ENCODE measurements around the gene EXOSC10. TPM values are rescaled to one million over a fixed set of nuclear protein-coding genes. Genes with fewer than 3 reads are reported as not detected.

The EXOSC10 gene
- polyA plus RNA-seq, 1 donor from 2014 or later, result 115 TPM

DNA sequence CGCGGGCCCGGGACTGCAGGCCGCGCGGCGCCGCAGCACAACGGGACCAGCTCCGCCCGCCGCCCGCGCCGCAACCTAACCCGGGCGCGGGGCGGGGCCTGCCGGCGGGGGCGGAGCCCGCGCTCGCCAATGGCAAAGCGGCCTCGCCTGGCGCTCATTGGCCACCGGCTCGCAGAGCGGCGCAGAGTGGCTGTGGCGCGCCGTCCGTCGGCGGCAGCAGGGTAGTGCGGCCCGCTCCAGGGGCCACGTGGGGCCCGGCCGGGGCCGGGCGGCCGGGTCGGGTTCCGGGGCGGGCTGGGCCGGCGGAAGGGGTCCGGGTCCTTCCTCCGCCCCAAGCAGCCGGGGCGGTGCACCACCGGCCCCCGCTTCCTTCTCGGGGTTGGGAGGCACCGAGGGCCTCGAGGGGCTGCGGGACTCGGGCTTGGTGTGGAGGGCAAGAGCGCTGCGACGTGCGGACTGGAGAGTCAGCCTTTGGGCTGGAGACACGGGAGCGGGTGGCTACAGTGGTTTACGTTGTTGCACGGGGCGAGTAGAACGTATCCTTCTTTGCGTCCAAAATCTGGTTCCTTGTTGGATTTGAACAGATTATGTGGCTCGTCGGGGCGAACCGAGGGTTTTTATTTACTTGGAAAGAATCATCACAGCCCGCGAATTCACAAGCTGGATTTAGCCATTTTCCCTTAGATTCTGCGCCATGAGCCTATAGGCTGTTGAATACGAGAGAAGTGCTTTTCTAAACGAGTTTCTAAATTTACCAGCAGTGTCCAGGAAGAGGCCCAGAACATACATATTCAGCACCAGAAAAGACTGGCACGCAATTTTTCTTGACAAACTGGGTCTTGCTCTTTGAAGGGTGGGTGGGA lies 39.5 kb downstream of the EXOSC10 start, which contains the start of gene SRM:
Gene SRM (minus strand): TSS at position 51 of the 863 bp plus-strand sequence. CDS start 75 bp downstream, outside the sequence.
- no peaks in the 10 kb centered on the region for H3K9me3 ChIP-seq (ENCODE audit: low read length)

DNA sequence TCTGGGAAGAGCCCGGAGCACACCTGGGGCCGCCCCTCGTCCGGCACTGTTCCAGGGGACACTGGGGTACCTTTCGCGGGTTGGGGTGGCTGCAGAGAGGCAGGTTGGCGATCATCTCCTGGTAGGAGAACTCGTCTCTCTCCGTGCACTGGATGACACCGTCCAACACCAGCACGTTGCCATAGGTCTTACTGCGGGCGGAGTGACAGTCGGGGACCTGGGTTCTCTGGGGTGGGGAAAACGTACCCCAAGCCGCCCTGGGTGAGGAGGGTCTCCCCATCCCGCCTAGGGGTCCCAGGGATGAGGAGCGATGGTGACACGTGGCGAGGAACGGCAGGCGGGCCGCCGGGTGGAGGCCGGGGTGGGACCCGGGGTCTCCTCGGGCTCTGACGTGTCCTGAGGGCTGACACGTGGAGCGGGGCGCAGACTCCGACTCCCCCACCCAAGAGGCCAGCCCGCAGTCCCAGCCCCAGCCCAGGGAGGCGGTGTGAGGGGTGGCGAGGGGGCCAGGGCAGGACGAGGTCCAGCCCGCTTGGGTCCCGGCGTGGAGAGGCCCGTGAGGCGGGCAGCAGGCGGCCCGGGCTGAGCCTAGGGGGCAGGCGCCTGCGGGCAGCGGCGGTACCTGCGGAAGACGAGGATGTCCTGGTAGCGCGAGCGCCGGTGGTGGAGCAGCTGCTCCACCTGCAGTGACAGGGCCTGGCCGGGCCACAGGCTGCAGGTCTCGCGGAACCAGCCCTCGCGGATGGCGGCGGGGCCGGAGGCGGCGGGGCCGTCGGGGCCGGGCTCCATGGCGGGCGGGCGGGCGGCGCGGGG lies 40.3 kb downstream of the EXOSC10 start:
- H3K9ac ChIP-seq (ENCODE audit: low read length), result peak overlapping the region; percentile 74
- H3K9me3 ChIP-seq (ENCODE audit: low read length), result no peaks in the 10 kb centered on the region
- no peaks in the 10 kb centered on the region for H4K20me1 ChIP-seq (ENCODE audit: insufficient read depth)
- no peaks in the 10 kb centered on the region for H3K27me3 ChIP-seq (ENCODE audit: insufficient read depth, low read depth, low read length)
- peaks cover 4% of the 10 kb centered on the region for H3K36me3 ChIP-seq (ENCODE audit: insufficient read depth, low read length)
- peak overlapping the region; percentile 85 for H3K4me3 ChIP-seq (ENCODE audit: low read length)
- H3K79me2 ChIP-seq (replicated peaks; ENCODE audit: insufficient read depth, low read length), result peaks cover 7% of the 10 kb centered on the region
- H3K9me2 ChIP-seq (ENCODE audit: insufficient read depth, low read length), result no peaks in the 10 kb centered on the region
- H2AFZ ChIP-seq (ENCODE audit: low read depth, low read length), result peak overlapping the region; percentile 37
- no peaks in the 10 kb centered on the region for H3F3A ChIP-seq (ENCODE audit: insufficient read depth, low read length, poor library complexity, severe bottlenecking)
- peak overlapping the region; percentile 55 for H3K4me2 ChIP-seq (ENCODE audit: low read length)
- H3K27ac ChIP-seq (ENCODE audit: low read length), result no peak overlapping the region
- TF ChIP-seq SMC3 (conservative IDR thresholded peaks at IDR 0.05; ENCODE audit: poor library complexity) (no peak), MXI1 (conservative IDR thresholded peaks at IDR 0.05; ENCODE audit: poor library complexity, severe bottlenecking) (peak; percentile 83)

More for the DNA sequence above, 39.5 kb downstream of the EXOSC10 start, which contains the start of gene SRM:
- H3K36me3 ChIP-seq (ENCODE audit: insufficient read depth, low read length), result peaks cover 8% of the 10 kb centered on the region
- peak within 1 kb of the TSS; percentile 87 for H3K4me3 ChIP-seq (ENCODE audit: low read length)
- H3K27me3 ChIP-seq (ENCODE audit: insufficient read depth, low read depth, low read length), result no peaks in the 10 kb centered on the region
- TF ChIP-seq EZH2 (IDR thresholded peaks at IDR 0.05; ENCODE audit: borderline replicate concordance, insufficient read depth, low read length, poor library complexity, severe bottlenecking), result no peak
- peak; percentile 21 for TF ChIP-seq EP300 (conservative IDR thresholded peaks at IDR 0.05; ENCODE audit: poor library complexity, severe bottlenecking)
- TF ChIP-seq, protein P1, sequence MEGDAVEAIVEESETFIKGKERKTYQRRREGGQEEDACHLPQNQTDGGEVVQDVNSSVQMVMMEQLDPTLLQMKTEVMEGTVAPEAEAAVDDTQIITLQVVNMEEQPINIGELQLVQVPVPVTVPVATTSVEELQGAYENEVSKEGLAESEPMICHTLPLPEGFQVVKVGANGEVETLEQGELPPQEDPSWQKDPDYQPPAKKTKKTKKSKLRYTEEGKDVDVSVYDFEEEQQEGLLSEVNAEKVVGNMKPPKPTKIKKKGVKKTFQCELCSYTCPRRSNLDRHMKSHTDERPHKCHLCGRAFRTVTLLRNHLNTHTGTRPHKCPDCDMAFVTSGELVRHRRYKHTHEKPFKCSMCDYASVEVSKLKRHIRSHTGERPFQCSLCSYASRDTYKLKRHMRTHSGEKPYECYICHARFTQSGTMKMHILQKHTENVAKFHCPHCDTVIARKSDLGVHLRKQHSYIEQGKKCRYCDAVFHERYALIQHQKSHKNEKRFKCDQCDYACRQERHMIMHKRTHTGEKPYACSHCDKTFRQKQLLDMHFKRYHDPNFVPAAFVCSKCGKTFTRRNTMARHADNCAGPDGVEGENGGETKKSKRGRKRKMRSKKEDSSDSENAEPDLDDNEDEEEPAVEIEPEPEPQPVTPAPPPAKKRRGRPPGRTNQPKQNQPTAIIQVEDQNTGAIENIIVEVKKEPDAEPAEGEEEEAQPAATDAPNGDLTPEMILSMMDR (IDR thresholded peaks at IDR 0.05; ENCODE audit: poor library complexity, severe bottlenecking), result peak; percentile 75
- TF ChIP-seq RAD21 (conservative IDR thresholded peaks at IDR 0.05), result peak; percentile 56
- TF ChIP-seq SMC3 (conservative IDR thresholded peaks at IDR 0.05; ENCODE audit: poor library complexity), result peak; percentile 69
- TF ChIP-seq MXI1 (conservative IDR thresholded peaks at IDR 0.05; ENCODE audit: poor library complexity, severe bottlenecking), result peak; percentile 81
- peaks cover 7% of the 10 kb centered on the region for H3K79me2 ChIP-seq (replicated peaks; ENCODE audit: insufficient read depth, low read length)
- no peaks in the 10 kb centered on the region for H3F3A ChIP-seq (ENCODE audit: insufficient read depth, low read length, poor library complexity, severe bottlenecking)
- H2AFZ ChIP-seq (ENCODE audit: low read depth, low read length), result peak within 1 kb of the TSS; percentile 70
- H4K20me1 ChIP-seq (ENCODE audit: insufficient read depth), result no peaks in the 10 kb centered on the region
- no peaks in the 10 kb centered on the region for H3K9me2 ChIP-seq (ENCODE audit: insufficient read depth, low read length)
- H3K4me2 ChIP-seq (ENCODE audit: low read length), result peak within 1 kb of the TSS; percentile 59
- peak within 1 kb of the TSS; percentile 74 for H3K9ac ChIP-seq (ENCODE audit: low read length)
- H3K27ac ChIP-seq (ENCODE audit: low read length), result peak within 1 kb of the TSS; percentile 56

DNA sequence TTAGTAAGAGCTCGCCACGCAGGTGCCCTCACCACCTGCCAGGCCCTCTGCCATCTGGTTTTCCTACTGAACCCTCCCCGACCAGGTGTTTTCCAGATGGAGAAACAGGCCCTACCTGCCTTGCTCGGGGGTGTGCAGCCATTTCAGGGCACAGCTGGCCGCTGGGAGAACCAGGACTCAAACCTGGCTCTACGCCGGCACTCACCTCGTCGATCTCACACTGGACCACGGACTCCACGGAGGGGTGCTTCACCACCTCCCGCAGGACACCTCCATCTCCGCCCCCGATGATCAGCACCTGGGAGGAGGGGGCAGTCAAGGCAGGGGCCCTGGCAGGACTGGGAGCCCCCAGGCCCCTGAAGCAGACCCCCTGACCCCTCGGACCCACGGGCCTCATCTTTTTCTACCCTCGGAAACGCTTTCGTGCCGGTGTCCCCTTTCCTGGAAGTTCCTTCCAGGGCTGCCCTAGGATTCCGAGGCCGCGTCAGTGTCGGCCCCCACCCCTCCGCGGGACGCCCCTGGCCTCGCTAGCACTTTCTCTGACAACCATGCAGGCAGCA lies 41.0 kb downstream of the EXOSC10 start:
- no peak overlapping the region for H2AFZ ChIP-seq (ENCODE audit: low read depth, low read length)
- peak overlapping the region; percentile 74 for H3K9ac ChIP-seq (ENCODE audit: low read length)
- H3K9me3 ChIP-seq (ENCODE audit: low read length), result no peaks in the 10 kb centered on the region
- H3K79me2 ChIP-seq (replicated peaks; ENCODE audit: insufficient read depth, low read length), result peaks cover 7% of the 10 kb centered on the region
- H3K27me3 ChIP-seq (ENCODE audit: insufficient read depth, low read depth, low read length), result no peaks in the 10 kb centered on the region
- H4K20me1 ChIP-seq (ENCODE audit: insufficient read depth), result no peaks in the 10 kb centered on the region
- TF ChIP-seq EP300 (conservative IDR thresholded peaks at IDR 0.05; ENCODE audit: poor library complexity, severe bottlenecking), result no peak
- no peak for TF ChIP-seq EZH2 (IDR thresholded peaks at IDR 0.05; ENCODE audit: borderline replicate concordance, insufficient read depth, low read length, poor library complexity, severe bottlenecking)
- TF ChIP-seq, protein P1 (IDR thresholded peaks at IDR 0.05; ENCODE audit: poor library complexity, severe bottlenecking), result no peak
- no peak for TF ChIP-seq MXI1 (conservative IDR thresholded peaks at IDR 0.05; ENCODE audit: poor library complexity, severe bottlenecking)
- no peak for TF ChIP-seq SMC3 (conservative IDR thresholded peaks at IDR 0.05; ENCODE audit: poor library complexity)
- TF ChIP-seq TAF1 (IDR thresholded peaks at IDR 0.05; ENCODE audit: low read depth), result no peak
- TF ChIP-seq, protein P2, sequence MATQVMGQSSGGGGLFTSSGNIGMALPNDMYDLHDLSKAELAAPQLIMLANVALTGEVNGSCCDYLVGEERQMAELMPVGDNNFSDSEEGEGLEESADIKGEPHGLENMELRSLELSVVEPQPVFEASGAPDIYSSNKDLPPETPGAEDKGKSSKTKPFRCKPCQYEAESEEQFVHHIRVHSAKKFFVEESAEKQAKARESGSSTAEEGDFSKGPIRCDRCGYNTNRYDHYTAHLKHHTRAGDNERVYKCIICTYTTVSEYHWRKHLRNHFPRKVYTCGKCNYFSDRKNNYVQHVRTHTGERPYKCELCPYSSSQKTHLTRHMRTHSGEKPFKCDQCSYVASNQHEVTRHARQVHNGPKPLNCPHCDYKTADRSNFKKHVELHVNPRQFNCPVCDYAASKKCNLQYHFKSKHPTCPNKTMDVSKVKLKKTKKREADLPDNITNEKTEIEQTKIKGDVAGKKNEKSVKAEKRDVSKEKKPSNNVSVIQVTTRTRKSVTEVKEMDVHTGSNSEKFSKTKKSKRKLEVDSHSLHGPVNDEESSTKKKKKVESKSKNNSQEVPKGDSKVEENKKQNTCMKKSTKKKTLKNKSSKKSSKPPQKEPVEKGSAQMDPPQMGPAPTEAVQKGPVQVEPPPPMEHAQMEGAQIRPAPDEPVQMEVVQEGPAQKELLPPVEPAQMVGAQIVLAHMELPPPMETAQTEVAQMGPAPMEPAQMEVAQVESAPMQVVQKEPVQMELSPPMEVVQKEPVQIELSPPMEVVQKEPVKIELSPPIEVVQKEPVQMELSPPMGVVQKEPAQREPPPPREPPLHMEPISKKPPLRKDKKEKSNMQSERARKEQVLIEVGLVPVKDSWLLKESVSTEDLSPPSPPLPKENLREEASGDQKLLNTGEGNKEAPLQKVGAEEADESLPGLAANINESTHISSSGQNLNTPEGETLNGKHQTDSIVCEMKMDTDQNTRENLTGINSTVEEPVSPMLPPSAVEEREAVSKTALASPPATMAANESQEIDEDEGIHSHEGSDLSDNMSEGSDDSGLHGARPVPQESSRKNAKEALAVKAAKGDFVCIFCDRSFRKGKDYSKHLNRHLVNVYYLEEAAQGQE (IDR thresholded peaks at IDR 0.05; ENCODE audit: borderline replicate concordance), result no peak
- no peak for TF ChIP-seq POLR2AphosphoS5 (IDR thresholded peaks at IDR 0.05)
- TF ChIP-seq RAD21 (conservative IDR thresholded peaks at IDR 0.05), result no peak
- peak overlapping the region; percentile 55 for H3K4me2 ChIP-seq (ENCODE audit: low read length)
- H3K27ac ChIP-seq (ENCODE audit: low read length), result no peak overlapping the region
- H3F3A ChIP-seq (ENCODE audit: insufficient read depth, low read length, poor library complexity, severe bottlenecking), result no peaks in the 10 kb centered on the region
- H3K36me3 ChIP-seq (ENCODE audit: insufficient read depth, low read length), result peaks cover 4% of the 10 kb centered on the region
- H3K4me3 ChIP-seq (ENCODE audit: low read length), result peak overlapping the region; percentile 85
- no peaks in the 10 kb centered on the region for H3K9me2 ChIP-seq (ENCODE audit: insufficient read depth, low read length)
